GM06990 (cell line): ENCODE measurements around the gene HSPA8.

ENCODE experiments used
- DNase-seq: peaks from one replicate; pipeline ENCODE4 v3.0.0-alpha.2; 2011; ENCODE audit not compliant: insufficient read length; ENCODE audit errors: extremely low read depth
- H3K27me3 ChIP-seq: replicated peaks from 2 replicates; pipeline ENCODE4 v1.6.0; 2011; ENCODE audit warnings: low read length; ENCODE audit not compliant: control insufficient read depth, insufficient read depth
- H3K36me3 ChIP-seq: 2 replicates; pipeline ENCODE4 v1.5.1; 2011; ENCODE audit warnings: low read length; ENCODE audit not compliant: control insufficient read depth, insufficient read depth
- H3K4me3 ChIP-seq: replicated peaks from 2 replicates; pipeline ENCODE4 v1.5.1; 2011; ENCODE audit warnings: low read depth, mild to moderate bottlenecking, control low read depth, low read length
- TF ChIP-seq, protein P1 (sequence below): IDR thresholded peaks from 2 replicates; pipeline ENCODE4 v1.5.1; 2011; ENCODE audit warnings: low read length, control low read depth, mild to moderate bottlenecking, inconsistent platforms; ENCODE audit not compliant: insufficient read depth, poor library complexity, severe bottlenecking

Gene HSPA8

DNA sequence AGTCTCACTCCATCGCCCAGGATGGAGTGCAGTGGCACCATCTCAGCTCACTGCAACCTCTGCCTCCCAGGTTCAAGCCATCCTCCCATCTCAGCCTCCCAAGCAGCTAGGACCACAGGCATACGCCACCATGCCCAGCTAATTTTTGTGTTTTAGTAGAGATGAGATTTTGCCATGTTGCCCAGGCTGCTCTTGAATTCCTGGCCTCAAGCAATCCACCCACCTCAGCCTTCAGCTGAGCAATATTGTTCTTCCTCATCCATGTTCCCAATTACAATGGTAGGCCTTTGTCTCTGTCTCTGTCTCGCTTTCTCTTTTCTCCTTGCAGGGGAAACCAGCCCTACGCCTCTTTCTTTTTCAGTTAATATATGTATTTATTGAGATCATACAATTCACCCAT is 10.3 kb downstream of the HSPA8 start:
- TF ChIP-seq, protein P1, sequence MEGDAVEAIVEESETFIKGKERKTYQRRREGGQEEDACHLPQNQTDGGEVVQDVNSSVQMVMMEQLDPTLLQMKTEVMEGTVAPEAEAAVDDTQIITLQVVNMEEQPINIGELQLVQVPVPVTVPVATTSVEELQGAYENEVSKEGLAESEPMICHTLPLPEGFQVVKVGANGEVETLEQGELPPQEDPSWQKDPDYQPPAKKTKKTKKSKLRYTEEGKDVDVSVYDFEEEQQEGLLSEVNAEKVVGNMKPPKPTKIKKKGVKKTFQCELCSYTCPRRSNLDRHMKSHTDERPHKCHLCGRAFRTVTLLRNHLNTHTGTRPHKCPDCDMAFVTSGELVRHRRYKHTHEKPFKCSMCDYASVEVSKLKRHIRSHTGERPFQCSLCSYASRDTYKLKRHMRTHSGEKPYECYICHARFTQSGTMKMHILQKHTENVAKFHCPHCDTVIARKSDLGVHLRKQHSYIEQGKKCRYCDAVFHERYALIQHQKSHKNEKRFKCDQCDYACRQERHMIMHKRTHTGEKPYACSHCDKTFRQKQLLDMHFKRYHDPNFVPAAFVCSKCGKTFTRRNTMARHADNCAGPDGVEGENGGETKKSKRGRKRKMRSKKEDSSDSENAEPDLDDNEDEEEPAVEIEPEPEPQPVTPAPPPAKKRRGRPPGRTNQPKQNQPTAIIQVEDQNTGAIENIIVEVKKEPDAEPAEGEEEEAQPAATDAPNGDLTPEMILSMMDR = no peak
- H3K27me3 ChIP-seq = no peaks in the 10 kb centered on the region

DNA sequence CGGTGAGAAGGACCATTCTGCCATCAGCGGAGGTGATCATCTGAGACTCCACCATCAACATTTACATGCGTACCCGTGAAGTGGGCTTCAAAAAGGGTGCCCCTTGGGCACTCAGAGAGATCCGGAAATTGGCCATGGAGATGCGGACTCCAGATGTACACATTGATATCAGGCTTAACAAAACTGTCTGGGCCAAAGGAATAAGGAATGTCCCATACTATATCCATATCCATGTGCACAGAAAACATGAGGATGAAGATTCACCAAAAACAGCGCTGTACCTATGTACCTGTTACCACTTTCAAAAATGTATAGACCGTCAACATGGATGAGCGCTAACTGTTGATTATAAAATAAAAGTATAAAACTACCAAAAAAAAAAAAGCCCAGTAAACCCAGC is 10.8 kb downstream of the HSPA8 start:
- no peak for DNase-seq
- Histone ChIP-seq H3K4me3 (no peak overlapping the region), H3K36me3 (peaks cover 3% of the 10 kb centered on the region), H3K27me3 (no peaks in the 10 kb centered on the region; the same call in 1 of the 2 replicates)
- TF ChIP-seq, protein P1 = no peak

More for the DNA sequence above, 10.3 kb downstream of the HSPA8 start:
- DNase-seq = no peak
- Histone ChIP-seq H3K4me3 (no peak overlapping the region), H3K36me3 (peaks cover 5% of the 10 kb centered on the region)

DNA sequence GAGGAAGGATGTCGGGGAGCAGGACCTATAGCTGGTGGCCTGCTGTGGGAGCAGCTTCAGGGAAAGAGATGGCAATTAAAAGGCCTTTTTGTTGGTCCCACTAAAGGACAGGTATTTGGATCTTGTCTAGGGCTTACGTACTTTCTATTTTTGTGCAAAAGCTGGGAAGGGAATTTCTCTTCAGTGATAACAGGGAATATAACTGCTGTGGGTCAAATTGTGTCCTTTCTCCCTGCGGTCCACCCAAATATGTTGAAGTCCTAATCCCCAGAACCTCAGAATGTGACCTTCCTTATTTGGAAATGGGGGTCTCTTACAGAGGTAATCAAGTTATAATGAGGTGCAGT is 14.0 kb downstream of the HSPA8 start:
- Histone ChIP-seq H3K4me3 (no peak overlapping the region), H3K36me3 (no peaks in the 10 kb centered on the region), H3K27me3 (no peaks in the 10 kb centered on the region; the same call in 1 of the 2 replicates)
- TF ChIP-seq, protein P1 = no peak
- DNase-seq = no peak

- no peak overlapping the region for H3K4me3 ChIP-seq
- TF ChIP-seq, protein P1 = no peak
- no peaks in the 10 kb centered on the region for H3K36me3 ChIP-seq
- DNase-seq = no peak
- no peaks in the 10 kb centered on the region; the same call in 1 of the 2 replicates for H3K27me3 ChIP-seq
Observed at GRCh38 chr11:123047266-123047946, 14.5 kb downstream of the HSPA8 start.

GRCh38 chr11:123046473-123047259 is 15.3 kb downstream of the HSPA8 start:
- DNase-seq = no peak
- H3K4me3 ChIP-seq = no peak overlapping the region
- H3K36me3 ChIP-seq = no peaks in the 10 kb centered on the region
- TF ChIP-seq, protein P1 = no peak
- H3K27me3 ChIP-seq = no peaks in the 10 kb centered on the region; the same call in 1 of the 2 replicates
